Measurements from ENCODE around the gene COL4A2.

Gene COL4A2

DNA sequence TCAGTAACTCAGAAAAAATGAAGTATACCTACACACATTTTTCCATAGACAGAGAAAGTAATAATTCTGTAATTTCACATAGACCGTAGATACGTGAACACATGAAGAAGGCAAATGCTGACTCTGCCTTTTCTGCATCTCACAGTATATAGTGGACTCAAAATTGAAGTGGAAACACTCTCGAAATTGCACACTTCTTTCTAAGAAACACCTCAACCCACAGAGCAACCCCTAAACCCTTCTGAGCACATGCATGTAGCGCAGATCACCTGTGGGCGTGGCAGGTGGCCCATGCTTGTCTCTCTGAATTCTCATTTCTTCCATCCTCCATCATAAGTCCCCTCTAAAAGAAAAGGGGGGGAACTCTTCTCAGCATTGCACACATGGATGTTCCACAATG lies 34.9 kb upstream of the COL4A2 start:
- no peak for DNase-seq (ENCODE audit: low read depth in 3 of 3)

GRCh38 chr13:110272651-110273050 lies 34.4 kb upstream of the COL4A2 start:
- no peak for DNase-seq (ENCODE audit: low read depth in 3 of 3)

DNA sequence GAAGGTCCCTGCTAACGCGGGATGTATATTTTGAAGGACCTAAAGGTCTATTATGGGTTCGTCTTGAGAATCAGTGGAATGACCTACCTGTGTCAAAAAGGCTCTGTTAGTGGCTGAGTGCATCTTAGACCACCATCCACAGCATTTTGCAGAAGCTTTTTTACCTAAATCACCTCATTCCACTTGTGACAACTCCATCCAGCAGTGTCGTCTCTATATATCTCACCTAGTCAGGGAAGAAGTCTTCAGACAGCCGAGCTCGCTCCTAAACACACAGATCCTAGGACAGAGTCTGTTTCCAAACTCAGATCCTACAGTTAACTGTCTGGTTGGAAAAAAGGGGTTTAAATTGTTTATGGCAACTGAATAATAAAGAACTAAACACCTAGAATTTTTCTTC lies 33.8 kb upstream of the COL4A2 start:
- DNase-seq (ENCODE audit: low read depth in 3 of 3): no peak

GRCh38 chr13:110274687-110275086 lies 32.4 kb upstream of the COL4A2 start:
- DNase-seq (ENCODE audit: low read depth in 3 of 3): no peak

GRCh38 chr13:110275931-110276552 lies 31.0 kb upstream of the COL4A2 start:
- DNase-seq (ENCODE audit: low read depth in 3 of 3): no peak

DNA sequence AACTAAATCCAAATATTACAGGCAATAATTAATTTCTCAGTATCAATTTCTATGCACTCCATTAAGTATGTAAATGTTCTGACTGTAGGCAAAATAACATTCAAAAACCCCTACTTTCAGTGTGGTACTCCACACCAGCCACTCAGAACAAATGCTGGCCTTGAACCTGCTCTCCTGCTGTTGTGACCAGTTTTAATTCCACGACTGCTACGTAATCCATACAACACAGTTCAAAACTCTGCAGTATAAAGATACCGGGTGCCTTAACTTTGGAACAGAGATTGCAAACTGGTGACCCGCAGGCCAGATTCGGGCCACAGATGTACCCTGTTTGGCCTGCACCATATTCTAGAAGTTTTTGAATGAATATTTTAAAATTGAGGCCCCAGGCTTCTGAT lies 30.5 kb upstream of the COL4A2 start:
- no peak for DNase-seq (ENCODE audit: low read depth in 3 of 3)

DNA sequence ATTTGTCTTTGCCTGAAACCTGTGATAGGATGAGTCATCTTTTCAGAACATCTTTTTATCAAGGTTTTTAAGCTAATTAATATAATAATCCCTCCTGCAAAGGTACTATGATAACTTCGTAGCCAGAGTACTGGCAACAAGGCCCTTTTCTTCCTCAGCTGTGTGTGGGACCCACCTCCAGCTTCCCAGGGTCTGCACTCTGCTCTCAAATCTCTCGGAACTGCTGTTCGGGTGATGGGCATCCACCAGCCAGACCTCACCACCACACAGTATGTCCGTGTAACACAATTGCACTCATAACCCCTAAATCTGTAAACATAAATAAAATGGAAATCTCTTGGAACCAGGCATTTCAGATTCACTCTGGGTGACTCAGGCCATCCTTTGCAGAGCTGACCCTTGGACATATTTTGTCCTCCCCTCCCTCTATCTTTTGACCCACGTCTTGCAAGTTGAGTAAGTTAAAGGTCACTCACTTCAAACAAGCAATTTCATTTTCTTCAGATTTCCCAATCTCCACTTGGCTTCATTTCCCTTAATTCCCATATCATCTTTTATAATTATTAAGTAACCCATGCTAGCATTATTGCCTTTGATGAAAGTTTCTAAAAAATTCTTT lies 29.6 kb upstream of the COL4A2 start:
- no peak for DNase-seq (ENCODE audit: low read depth in 3 of 3)

GRCh38 chr13:110278859-110279258 lies 28.2 kb upstream of the COL4A2 start:
- DNase-seq (ENCODE audit: low read depth in 3 of 3): no peak

GRCh38 chr13:110279684-110280083 lies 27.4 kb upstream of the COL4A2 start:
- DNase-seq (ENCODE audit: low read depth in 3 of 3): no peak

GRCh38 chr13:110280231-110280813 lies 26.8 kb upstream of the COL4A2 start:
- no peak for DNase-seq (ENCODE audit: low read depth in 3 of 3)

GRCh38 chr13:110280985-110281688 lies 25.9 kb upstream of the COL4A2 start:
- no peak for DNase-seq (ENCODE audit: low read depth in 3 of 3)

GRCh38 chr13:110281736-110282135 lies 25.3 kb upstream of the COL4A2 start:
- DNase-seq (ENCODE audit: low read depth in 3 of 3): no peak

GRCh38 chr13:110282316-110282841 lies 24.7 kb upstream of the COL4A2 start:
- no peak for DNase-seq (ENCODE audit: low read depth in 3 of 3)

- no peak for DNase-seq (ENCODE audit: low read depth in 3 of 3)
Measured at GRCh38 chr13:110283736-110284517, 23.2 kb upstream of the COL4A2 start.

GRCh38 chr13:110284779-110285484 lies 22.2 kb upstream of the COL4A2 start:
- no peak for DNase-seq (ENCODE audit: low read depth in 3 of 3)

DNA sequence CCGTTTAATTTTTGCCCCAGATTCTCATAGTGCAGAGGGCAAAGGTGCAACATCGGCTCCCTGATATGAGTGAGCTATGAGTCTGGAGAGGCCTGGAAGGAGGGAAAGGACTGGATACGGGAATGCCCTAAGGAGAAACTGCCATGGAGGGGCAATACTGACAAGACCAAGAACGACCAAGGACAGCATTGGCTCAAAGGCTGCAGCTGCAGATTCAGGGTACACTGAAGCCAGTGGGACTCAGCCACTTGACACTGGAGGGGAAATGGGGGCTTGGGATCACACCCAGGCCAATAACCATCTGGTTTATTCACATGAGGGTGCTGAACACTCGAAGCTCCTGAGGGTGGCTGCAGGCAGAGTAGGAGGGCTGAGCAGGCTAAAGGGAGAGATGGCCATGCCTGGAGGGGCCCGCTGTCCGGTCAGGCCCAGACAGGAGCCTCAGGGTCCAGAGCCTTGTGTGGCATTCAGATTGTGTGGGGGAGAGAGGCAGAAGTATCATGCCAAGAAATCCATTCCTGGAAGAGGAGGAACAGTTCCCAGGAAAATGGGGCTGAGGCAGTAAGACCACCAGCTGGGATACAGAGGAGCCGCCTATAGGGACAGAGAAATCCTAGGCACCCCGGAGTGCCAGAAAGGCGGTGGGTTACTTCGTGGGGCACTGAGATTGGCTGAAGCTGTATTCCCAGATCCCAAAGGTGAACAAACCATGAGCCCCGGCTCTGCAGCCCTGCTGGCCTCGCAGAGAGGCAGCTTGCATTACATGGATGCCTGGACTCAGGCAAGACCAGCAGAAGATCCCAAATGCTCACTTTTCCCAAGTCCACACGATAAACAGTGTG lies 20.9 kb upstream of the COL4A2 start:
- DNase-seq (ENCODE audit: low read depth in 3 of 3): no peak

- no peak for DNase-seq (ENCODE audit: low read depth in 3 of 3)
Measured at GRCh38 chr13:110286833-110287819, 20.0 kb upstream of the COL4A2 start.

- DNase-seq (ENCODE audit: low read depth in 3 of 3): no peak
Measured at GRCh38 chr13:110289174-110289573, 17.9 kb upstream of the COL4A2 start.

GRCh38 chr13:110289661-110290060 lies 17.4 kb upstream of the COL4A2 start:
- DNase-seq (ENCODE audit: low read depth in 3 of 3): no peak
